G401.6 (cell line): ENCODE results near the gene CYBRD1.
"Not testable (repeated sequence)": the region's sequence is repeated elsewhere in the genome, so short reads cannot be mapped to it uniquely, and the experiment has no call there.

Experiments
- FAIRE-seq: peaks from 2 replicates; lab custom pipeline; 2012; peaks lifted over from hg19 to GRCh38; lab: Jason Lieb, UNC

The CYBRD1 gene, protein sequence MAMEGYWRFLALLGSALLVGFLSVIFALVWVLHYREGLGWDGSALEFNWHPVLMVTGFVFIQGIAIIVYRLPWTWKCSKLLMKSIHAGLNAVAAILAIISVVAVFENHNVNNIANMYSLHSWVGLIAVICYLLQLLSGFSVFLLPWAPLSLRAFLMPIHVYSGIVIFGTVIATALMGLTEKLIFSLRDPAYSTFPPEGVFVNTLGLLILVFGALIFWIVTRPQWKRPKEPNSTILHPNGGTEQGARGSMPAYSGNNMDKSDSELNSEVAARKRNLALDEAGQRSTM

GRCh38 chr2:171522052-171522787 is at the start of gene CYBRD1:
Gene CYBRD1 (plus strand): TSS chr2:171522474. CDS start chr2:171522546, 72 bp downstream.
- FAIRE-seq = peak; percentile 41

- no peak for FAIRE-seq
Observed at GRCh38 chr2:171475979-171476378, 46.3 kb upstream of the CYBRD1 start.

- FAIRE-seq = no peak
Observed at GRCh38 chr2:171478345-171478744, 43.9 kb upstream of the CYBRD1 start.

DNA sequence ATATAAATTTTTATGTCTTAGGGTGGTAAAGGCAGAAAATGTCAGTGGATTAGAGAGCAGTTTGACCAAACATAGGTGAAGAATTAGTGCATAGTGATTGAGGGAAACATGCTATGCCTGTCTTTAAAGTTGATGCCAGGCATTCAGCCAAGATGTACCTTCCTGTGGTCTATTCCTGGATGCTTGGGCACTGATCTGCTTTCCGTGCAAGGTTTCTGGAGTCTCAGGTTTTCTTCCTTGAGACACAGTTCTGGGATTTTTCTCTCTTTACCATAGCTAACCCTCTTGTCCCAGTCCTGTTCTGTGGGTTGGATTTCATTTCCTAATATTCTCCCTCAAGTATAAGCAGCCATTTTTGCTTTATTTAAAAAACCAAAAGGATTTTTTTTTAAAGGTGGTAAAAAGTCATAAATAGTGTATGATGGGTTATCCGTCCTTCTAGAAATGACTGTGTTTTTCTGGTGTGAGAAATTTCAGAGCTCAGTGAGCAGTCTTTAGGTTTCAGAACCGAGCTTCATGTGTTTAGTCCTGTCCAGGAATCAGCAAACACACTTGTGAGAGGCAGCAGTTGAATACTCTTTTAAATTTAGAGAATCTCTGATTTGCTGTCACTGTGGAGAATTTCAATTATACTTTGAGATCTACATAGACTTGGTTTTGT is 43.0 kb upstream of the CYBRD1 start:
- no peak for FAIRE-seq

GRCh38 chr2:171480908-171481307 is 41.4 kb upstream of the CYBRD1 start:
- no peak for FAIRE-seq

- FAIRE-seq = no peak
Observed at GRCh38 chr2:171482308-171482707, 40.0 kb upstream of the CYBRD1 start.

DNA sequence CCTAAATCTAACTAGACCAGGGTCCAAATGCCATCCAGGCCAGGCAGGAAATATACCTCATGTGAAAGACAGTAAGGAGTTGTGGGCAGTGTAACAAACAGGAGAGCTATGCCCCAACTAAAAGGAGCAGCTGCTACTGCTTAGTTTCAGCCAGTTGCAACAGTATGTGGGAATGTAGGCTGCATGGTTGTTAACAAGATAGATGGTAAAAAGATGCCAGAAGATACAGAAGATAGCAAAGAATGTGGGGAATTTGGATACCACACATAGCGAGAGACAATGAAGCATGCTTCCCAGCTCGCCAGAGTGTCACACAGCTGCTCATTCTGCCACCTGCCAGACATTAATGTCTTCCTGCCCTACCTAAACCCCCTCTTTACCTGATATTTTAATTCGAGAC is 39.4 kb upstream of the CYBRD1 start:
- no peak for FAIRE-seq

- FAIRE-seq = peak; percentile 21
Observed at GRCh38 chr2:171483793-171484192, 38.5 kb upstream of the CYBRD1 start.

DNA sequence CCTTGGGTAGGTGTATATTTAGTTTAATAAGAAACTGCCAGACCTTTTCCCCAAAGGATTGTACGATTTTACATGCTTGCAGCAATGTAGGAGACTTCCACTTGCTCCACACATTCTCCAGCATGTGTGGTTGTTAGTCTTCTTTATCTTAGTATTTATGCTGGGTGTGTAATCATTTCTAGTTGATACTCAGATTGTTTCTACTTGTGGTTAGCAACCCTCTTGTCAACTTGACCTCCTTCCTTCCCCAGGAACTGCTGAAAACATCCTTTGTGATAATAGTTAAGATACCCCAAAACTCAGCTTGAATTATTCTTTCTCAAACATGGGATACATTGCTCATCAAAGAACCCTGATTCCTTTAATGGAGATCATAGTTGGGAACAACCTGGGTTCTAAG is 37.2 kb upstream of the CYBRD1 start:
- no peak for FAIRE-seq

- no peak for FAIRE-seq
Observed at GRCh38 chr2:171487201-171487600, 35.1 kb upstream of the CYBRD1 start.

GRCh38 chr2:171487803-171488259 is 34.4 kb upstream of the CYBRD1 start:
- FAIRE-seq = no peak

DNA sequence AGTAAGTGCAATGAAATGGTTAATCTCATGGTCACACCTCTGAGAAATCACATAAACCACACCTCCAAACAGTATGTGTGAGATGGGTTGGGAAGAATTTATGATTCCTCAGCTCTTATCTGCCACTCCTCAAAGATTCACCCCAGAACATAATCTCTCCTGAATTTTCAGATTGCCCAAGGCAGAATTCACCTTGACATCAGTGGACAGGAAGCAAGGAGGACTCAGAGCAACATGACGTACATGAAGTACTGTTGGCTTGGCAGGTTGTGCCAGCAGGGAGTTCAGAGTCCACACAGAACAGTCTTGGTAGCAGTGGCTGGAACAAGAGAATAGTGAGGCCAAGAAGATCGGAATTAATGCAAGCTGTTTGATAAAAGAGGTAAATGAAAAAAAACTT is 31.7 kb upstream of the CYBRD1 start:
- no peak for FAIRE-seq

GRCh38 chr2:171491292-171491691 is 31.0 kb upstream of the CYBRD1 start:
- no peak for FAIRE-seq

DNA sequence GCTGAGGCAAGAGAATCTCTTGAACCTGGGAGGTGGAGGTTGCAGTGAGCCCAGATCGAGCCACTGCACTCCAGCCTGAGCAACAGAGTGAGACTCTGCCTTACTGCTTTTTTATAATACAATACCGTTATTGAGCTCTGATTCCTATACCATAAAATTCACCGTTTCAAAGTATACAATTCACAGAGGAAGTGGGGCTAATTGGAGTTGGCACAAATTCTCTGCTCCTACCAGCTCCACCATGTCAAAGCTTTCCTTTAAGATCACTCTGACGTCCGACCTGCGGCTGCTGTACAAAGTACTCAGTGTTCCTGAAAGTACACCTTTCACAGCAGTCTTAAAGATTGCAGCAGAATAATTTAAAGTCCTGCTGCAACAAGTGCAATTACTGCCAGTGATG is 29.6 kb upstream of the CYBRD1 start:
- FAIRE-seq = no peak

DNA sequence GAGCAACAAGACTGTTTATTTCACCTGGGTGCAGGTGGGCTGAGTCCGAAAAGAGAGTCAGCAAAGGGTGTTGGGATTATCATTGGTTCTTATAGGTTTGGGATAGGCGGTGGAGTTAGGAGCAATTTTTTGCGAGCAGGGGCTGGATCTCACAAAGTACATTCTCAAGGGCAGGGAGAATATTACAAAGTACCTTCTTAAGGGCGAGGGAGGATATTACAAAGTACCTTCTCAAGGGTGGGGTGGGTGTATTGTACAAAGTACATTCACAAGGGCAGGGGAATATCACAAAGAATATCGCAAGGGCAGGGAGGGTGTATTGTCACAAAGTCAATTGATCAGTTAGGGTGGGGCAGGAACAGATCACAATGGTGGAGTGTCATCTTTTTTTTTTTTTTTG is 24.6 kb upstream of the CYBRD1 start:
- FAIRE-seq = not testable (repeated sequence)

DNA sequence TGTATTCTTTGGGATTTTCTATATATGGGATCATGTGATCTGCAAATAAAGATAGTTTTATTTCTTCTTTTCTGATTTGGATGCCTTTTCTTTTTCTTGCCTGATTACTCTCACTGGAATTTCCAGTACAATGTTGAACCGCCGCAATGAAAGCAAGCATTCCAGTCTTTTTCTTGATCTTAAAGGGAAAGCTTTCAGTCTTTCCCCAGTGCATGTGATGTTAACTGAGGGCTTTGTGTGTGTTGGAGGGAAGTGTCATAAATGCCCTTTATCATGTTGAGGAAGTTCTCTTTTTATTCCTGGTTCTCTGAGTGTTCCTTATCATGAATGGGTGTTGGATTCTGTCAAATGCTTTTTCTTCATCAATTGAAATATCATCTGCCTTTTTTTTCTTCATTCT is 16.9 kb upstream of the CYBRD1 start:
- FAIRE-seq = no peak

DNA sequence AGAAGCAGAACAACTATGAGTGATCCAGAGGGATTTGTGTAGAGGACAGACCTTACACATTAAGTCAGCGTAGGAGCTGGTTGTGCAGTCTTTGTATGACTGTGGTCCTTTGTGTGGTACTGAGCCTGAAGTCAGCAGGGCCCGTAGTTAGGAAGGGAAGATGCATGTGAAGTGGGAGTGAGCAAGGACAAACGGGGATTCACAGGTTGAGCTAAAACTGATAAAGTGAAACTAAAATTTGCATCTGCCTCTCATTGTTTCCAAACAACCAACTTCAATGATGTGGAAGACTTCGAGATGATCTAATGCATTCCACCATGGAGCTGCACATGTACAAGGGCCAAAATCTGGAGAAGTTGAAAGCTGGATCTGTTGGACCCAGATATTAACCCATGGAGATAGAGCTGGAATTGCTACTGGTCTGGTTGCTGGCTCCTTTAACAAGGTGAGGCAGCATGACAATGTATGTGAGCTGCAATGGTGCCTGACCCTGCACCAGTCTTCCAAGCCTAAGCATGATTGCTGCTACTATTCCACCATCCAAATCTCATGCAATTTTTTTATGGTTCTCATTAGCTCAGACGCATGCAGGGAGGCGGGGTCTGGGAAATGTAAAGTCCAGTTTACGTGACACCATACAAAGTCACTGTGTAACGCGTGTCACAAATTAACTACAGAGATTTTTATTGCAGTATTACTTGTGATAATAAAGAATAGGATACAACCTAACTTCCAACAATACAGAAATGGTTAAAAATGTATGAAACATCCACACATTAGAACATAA is 12.1 kb upstream of the CYBRD1 start:
- no peak for FAIRE-seq

- FAIRE-seq = no peak
Observed at GRCh38 chr2:171512014-171512413, 10.3 kb upstream of the CYBRD1 start.

DNA sequence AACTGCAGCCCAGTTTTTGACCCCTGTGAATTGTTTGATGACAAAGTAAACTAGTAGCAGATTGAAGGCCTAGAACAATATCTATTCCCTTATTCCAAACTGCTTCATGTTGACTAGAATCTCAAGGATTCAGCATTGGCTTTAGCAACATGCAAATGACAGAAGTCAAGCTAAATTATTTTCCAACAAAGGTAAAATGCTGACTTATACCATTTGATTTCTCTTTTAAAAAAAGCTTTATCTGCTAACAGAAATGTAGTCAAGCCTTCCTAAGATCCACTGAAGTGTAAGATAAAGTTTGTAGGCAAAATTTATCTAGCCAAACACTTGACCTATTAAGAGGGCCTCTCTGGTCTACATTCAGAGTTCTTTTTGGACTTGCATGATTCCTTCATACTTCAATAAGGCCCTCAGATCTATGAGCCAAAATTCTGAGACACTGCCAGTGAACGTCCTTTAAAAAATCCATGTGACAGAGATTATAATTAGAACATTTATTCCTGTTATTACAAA is 9.5 kb upstream of the CYBRD1 start:
- no peak for FAIRE-seq

DNA sequence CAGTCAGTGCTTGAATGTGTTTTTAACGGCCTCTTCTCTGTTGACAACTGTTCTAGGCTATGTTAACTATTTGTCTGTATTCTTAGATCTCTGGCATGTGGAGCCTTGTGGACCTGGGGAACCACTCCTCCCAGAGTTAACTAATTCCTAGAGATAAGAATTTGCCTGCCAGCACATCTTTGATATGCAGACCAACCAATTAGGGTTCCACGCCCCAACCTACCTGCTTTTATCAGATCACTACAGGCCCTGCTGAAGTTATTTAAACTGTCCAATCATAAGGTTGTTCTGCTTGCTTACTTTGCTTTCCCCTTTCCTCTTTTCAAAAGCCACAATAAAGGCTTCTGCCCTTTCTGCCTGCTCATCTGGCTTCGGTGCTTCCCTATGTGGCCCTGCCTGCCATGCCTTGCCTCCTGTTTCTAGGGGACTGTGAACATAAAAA is 8.5 kb upstream of the CYBRD1 start:
- no peak for FAIRE-seq

GRCh38 chr2:171514908-171515582 is 7.2 kb upstream of the CYBRD1 start:
- FAIRE-seq = no peak
